GM21825 (cell line): ENCODE measurements around the gene FOXF1.

Experiments used
- ATAC-seq: cut with Tn5 transposase; IDR thresholded peaks from one replicate; pipeline ENCODE4 v1.9.1; 2021; ENCODE audit warnings: mild to moderate bottlenecking, moderate library complexity; ENCODE audit not compliant: unreplicated experiment

FOXF1 gene

DNA sequence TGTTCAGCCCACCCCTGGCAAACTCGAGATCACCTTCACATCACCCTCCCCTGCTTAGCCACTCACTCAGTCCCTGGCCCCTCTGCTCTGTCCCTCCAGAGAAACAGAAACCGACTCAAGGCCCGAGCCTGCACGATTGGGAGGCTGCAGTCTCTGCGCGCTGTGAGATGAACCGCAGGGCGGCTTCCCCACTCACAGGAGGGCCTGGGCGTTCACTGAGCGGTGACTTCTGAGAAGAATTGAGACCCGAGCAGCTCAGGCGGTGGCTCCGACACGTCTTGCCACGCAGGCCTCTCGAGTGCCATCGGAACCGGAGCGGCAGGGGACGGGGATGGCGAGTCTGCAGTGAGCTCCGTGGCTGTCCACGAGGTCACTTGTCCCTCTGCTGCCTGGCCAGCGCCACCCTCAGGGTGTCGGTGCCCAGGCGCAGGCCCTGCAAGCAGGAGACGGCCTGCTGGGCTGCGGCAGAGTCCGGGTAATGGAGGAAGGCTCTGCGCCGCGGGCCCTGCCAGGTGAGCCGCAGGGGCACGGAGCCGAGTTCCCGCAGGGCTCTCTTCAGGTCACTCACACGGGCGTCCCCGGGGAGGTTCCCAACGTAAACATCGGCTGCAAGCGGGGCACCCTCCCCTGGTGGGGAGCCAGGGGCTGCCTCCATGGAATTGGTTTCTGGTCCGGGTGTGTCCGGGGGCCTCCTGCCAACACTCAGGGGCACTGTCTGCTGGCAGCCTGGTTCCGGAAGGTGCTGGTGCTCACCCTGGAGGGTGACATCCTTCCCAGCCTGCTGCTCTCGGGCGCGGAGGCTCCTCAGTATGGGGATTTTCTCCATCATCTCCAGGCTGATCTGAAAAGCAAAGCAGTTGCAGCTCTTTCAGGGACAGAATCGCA, 21.6 kb downstream of the FOXF1 start:
- no peak for ATAC-seq

- ATAC-seq, result no peak
Measured at GRCh38 chr16:86532526-86532815, 22.1 kb downstream of the FOXF1 start.

- ATAC-seq, result no peak
Measured at GRCh38 chr16:86533076-86533475, 22.7 kb downstream of the FOXF1 start.

GRCh38 chr16:86533767-86534351, 23.5 kb downstream of the FOXF1 start:
- ATAC-seq, result no peak

GRCh38 chr16:86534779-86535615, 24.7 kb downstream of the FOXF1 start:
- ATAC-seq, result no peak

GRCh38 chr16:86536621-86537020, 26.3 kb downstream of the FOXF1 start:
- ATAC-seq, result no peak

- ATAC-seq, result no peak
Measured at GRCh38 chr16:86537486-86537885, 27.2 kb downstream of the FOXF1 start.

DNA sequence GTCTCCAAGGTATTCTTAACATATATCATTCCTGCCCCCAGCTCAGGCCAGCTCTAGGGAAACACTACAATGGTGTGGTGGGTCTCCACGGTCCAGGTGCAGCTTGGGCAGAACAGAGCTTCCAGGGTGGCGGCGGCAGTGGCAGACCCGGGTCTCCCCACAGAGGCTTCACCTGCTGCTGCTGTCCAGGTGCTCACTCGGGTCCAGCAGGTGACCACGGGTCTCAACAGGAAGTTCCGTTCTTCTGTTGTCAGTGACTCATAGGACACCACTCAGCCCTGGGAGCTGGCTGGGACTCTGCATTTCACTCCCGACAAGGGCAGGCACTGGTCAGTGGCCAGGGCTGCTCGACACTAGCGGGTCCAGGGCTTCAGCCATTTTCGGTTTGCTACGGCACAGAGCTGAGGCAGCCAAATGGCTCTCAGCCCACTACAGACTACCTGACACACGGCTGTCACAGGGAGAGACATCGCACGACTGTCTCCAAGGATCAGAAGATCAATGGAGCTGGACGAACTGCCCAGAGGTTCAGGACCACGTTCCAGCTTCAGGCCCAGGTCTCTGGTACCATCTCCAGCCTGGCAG, 28.0 kb downstream of the FOXF1 start:
- ATAC-seq, result no peak

GRCh38 chr16:86540894-86541293, 30.6 kb downstream of the FOXF1 start:
- ATAC-seq, result no peak

DNA sequence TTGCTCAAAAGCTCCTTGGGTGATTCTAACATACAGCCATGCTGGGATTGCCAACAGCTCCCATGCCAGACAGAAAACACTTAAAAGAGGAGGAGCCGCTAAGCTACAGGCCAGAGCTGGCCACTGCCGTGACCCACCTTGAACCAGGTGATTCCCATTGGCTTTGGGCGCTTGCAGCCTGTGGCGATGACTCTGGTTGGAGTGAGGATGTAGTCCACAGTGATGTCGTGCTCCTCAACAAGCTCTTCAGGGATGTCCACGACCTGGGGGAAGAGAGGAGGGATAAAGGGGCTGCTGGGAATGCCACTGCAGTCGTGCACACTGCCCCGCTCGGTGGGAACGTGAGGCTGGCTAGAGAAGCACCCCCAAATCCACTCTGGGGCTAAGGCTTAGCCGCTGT, 31.2 kb downstream of the FOXF1 start:
- ATAC-seq, result no peak

DNA sequence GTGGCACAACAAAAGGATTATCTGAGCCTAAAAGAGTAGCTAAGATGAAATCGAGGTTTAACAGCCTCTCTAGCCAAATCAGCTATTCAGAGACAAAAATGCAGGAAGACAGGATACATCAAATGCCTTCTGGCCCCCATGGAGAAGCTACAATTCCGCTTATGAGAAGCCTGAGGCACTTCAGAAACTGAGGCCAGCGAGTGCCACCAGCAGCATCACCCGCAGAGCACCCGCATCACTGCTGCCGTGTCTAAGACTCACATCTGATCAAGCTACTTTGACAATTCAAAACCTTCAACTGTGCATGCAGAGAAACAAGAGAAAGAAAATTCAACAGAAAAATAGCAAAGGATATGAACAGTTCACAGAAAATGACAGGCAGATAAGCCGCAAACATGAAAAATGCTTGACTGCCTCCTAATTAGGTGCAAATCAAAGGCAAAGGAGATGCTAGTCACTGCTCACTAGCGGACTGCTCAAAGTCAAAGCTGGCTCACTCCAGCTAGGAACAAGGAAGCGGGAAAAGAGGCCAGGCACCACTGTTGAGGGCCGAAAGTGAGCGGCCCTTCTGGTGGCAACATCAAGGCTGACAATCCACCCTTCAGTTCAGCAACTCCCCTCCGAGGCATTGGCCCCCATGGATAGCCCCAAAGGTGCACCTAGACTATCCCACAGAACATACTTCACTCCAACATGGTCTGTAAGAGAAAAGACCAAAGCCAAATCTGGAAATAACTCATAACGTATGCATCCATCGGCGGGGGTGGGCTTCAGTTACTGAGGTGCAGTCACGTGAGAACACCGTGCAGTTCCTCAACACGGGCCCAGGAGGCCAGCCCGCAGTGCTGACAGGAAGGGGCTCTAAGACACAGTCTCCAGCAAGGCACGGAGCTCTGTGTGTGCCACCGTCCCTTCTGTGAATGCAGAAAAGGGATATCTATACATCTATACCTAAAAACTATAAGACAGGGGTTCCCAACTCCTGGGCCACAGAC, 32.7 kb downstream of the FOXF1 start:
- no peak for ATAC-seq

DNA sequence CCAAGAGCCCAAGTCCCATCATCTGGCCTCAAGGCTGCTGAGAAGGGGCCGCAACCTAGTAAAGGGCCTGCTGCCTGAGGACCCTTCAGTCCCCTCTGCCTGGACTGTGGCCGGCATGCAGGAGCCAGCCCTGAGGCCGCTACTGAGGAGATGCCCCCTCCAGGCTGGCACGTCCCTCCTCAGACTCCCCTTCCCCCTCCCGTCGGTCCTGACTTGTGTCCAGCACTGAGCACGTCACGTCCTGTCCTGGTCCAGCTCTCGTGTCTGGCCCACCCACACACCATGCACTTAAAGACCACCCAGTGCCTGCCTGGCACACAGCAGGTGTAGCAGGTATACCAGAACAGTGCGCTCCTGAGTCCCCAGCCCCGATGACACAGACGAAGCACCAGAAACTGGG, 35.2 kb downstream of the FOXF1 start:
- ATAC-seq, result no peak

DNA sequence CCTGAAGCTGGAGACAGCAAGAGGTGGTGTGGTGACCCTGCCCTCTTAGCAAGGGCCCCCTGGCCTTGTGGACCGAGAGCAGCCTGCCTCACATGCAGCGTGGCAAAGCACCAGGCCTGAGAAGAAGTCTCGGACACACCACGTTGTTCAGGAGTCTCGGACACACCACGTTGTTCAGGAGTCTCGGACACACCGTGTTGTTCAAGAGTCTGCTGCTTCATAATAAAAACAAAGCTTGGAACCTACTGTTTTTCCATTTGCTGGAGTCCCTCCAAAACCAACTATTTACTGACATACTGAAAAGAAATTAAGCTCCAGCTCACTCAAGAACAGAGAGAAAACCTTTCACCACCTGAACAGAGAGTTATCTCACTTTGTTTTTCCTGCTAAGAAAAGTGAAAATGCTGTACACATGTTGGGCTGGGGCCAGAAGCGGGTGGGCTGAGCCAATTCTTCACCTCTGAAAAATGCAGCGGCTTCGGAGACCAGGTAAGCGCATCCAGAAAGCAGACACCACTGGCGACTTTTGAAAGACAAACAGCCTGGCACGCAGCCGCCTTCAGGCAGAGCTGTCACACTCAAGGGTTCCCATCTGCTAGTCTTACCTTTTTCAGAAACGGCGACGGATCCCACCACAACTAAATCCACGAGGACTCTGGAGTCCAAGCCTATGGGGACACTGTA, 35.8 kb downstream of the FOXF1 start:
- no peak for ATAC-seq

- no peak for ATAC-seq
Measured at GRCh38 chr16:86546638-86547013, 36.3 kb downstream of the FOXF1 start.

DNA sequence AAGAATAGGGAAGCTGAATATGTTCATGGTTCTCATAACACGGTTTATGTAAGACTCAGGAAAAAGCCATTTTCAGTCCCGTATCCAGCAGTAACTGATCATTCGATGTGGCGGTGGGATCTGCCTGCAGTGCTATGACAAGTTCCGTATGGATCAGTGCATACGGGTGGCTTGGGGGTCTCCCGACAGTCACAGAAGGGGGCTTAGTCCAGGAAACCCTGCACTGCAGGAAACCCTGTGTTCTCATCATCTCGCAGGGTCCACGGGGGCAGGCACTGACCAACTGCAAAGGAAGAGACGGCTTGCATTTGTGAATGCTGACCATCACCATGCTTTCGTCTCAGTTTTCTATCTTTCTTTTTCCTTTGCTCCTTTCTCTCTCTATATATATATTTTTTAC, 37.0 kb downstream of the FOXF1 start:
- ATAC-seq, result no peak

DNA sequence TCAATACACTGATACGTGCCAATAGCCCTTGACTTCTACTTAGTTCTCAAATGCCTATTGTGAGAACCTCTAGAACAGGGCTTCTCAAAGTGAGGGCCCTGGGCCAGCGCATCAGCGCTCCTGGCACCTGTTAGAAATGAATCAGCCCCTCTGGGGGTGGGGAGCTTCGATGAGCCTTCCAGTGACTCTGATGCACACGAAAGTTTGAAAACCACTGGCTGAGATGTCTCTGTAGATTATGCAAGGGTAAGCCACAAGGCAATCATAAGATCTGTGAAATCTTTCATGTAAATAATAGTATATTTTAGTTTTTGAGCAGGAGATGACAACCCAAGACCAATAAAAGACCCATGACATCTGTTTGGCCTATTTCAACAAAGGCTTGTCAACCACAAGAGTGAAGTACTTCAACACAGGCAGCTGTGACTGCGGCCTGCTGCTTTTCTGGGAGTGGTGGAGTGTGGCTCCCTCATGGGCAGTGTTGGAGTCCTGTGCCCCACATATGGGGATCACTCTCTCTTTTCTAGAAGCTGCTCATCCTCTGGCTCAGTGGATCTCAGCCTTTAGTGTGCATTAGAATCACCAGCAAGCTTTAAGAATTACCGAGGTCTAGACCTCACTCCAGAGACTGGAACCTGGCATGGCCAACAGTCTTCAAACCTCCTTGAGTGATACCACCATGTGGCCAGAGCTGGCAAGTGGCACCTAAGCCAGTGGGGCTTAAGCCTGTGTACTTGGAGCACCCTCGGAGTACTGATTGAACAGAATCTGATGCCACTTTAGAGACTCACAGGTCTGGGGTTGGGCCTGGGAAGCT, 39.0 kb downstream of the FOXF1 start:
- no peak for ATAC-seq

DNA sequence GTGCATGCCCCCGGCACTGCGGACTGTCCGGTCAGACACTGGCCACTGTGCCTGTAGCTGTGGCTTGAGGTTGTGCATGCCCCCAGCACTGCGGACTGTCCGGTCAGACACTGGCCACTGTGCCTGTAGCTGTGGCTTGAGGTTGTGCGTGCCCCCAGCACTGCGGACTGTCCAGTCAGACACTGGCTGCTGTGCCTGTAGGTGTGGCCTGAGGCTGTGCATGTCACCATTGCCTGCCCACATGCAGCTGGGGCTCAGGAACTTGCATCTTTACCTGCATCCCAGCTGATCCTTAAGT, 39.5 kb downstream of the FOXF1 start:
- ATAC-seq, result no peak

DNA sequence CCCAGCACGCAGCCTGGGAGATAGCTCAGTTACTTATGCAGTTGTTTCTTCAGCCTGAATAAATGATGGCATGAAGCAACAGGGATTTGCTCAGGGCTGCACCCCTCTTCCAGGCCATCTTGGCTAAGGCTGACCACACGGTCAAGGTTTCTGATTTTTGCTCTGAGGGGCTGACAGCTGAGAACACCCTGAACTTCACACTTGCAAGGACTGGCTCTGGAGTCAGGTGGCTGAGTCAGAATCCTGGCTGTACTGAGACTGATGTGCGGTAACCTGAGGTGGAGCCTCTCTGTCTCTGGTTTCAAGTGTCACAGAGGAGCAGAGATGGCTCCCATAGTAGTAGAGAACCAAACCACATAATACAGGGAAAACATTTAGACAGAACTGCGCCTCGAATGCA, 40.0 kb downstream of the FOXF1 start:
- ATAC-seq, result no peak

GRCh38 chr16:86553356-86553755, 43.0 kb downstream of the FOXF1 start:
- ATAC-seq, result no peak
